HepG2 (cell line): ENCODE results near the gene LRRC45. TPM values are rescaled to one million over a fixed set of nuclear protein-coding genes. Genes with fewer than 3 reads are reported as not detected.

Experiments used
- CHD2 ChIP-seq: IDR thresholded peaks from 2 replicates; pipeline ENCODE4 v1.6.1; 2011; ENCODE audit warnings: low read depth, low read length, improper control_type of control experiment
- ELF3 ChIP-seq: IDR thresholded peaks from 2 replicates; pipeline ENCODE4 v1.6.1; 2016; ENCODE audit warnings: missing genetic modification reagents, missing compliant biosample characterization
- FIP1L1 ChIP-seq: fragments of 200-400 bp; formaldehyde crosslinking; IDR thresholded peaks from 2 replicates; pipeline ENCODE4 v1.6.1; 2018; ENCODE audit warnings: low read depth, mild to moderate bottlenecking, low read length, moderate library complexity, borderline replicate concordance; ENCODE audit not compliant: insufficient read depth
- FOSL1 ChIP-seq: sonication (generic); formaldehyde crosslinking; IDR thresholded peaks from 2 replicates; pipeline ENCODE4 v1.9.0; 2021; ENCODE audit warnings: missing genetic modification reagents, borderline replicate concordance
- FOXC1 ChIP-seq: sonication (generic); formaldehyde crosslinking; IDR thresholded peaks from 2 replicates; pipeline ENCODE4 v1.8.0; 2022; ENCODE audit warnings: mild to moderate bottlenecking, missing genetic modification reagents, borderline replicate concordance
- GABPA ChIP-seq, 2 experiments: IDR thresholded peaks; 2 replicates each; pipeline ENCODE4 v1.6.1; 2011 to 2016; ENCODE audit warnings: low read depth in 2 of 2, low read length in 1 of 2, missing biosample characterization in 1 of 2, missing genetic modification characterization in 1 of 2
- HNRNPLL ChIP-seq: fragments of 200-400 bp; formaldehyde crosslinking; IDR thresholded peaks from 2 replicates; pipeline ENCODE4 v1.6.1; 2017; ENCODE audit warnings: mild to moderate bottlenecking, low read depth, low read length; ENCODE audit not compliant: poor library complexity, severe bottlenecking
- KAT8 ChIP-seq: IDR thresholded peaks from 2 replicates; pipeline ENCODE4 v1.6.1; 2016; ENCODE audit warnings: missing genetic modification reagents, missing compliant biosample characterization
- KLF13 ChIP-seq: sonication (generic); formaldehyde crosslinking; IDR thresholded peaks from 2 replicates; pipeline ENCODE4 v1.4.0; 2020; ENCODE audit warnings: mild to moderate bottlenecking, missing genetic modification reagents
- MAF1 ChIP-seq: sonication (generic); formaldehyde crosslinking; IDR thresholded peaks from 2 replicates; pipeline ENCODE4 v1.5.0; 2020; ENCODE audit warnings: missing genetic modification reagents, borderline replicate concordance
- MEF2D ChIP-seq: sonication (generic); formaldehyde crosslinking; IDR thresholded peaks from 2 replicates; pipeline ENCODE4 v1.5.1; 2020; ENCODE audit warnings: mild to moderate bottlenecking, missing genetic modification reagents
- MEIS1 ChIP-seq: sonication (generic); formaldehyde crosslinking; IDR thresholded peaks from 2 replicates; pipeline ENCODE4 v1.9.0; 2021; ENCODE audit warnings: mild to moderate bottlenecking, missing genetic modification reagents, moderate library complexity, borderline replicate concordance
- POGZ ChIP-seq: sonication (generic); formaldehyde crosslinking; IDR thresholded peaks from 2 replicates; pipeline ENCODE4 v1.4.0; 2020; ENCODE audit warnings: mild to moderate bottlenecking, missing genetic modification reagents
- SAP130 ChIP-seq: IDR thresholded peaks from 2 replicates; pipeline ENCODE4 v1.6.1; 2016; ENCODE audit warnings: low read depth
- SKI ChIP-seq: fragments of 450-650 bp; IDR thresholded peaks from one replicate; pipeline ENCODE4 v1.6.1; 2018; ENCODE audit warnings: mild to moderate bottlenecking; ENCODE audit not compliant: partially characterized antibody
- SMC3 ChIP-seq: IDR thresholded peaks from 2 replicates; pipeline ENCODE4 v1.6.1; 2011; ENCODE audit warnings: low read length, improper control_type of control experiment
- SNAI1 ChIP-seq: sonication (generic); formaldehyde crosslinking; IDR thresholded peaks from 2 replicates; pipeline ENCODE4 v1.5.0; 2020; ENCODE audit warnings: mild to moderate bottlenecking, missing genetic modification reagents, borderline replicate concordance
- SNAPC5 ChIP-seq: sonication (generic); formaldehyde crosslinking; IDR thresholded peaks from 2 replicates; pipeline ENCODE4 v1.8.1; 2023; ENCODE audit warnings: mild to moderate bottlenecking, missing genetic modification reagents, borderline replicate concordance
- TGIF2 ChIP-seq: IDR thresholded peaks from 2 replicates; pipeline ENCODE4 v1.6.1; 2016; ENCODE audit warnings: control low read depth, missing compliant biosample characterization
- TRIM24 ChIP-seq: sonication (generic); formaldehyde crosslinking; IDR thresholded peaks from 2 replicates; pipeline ENCODE4 v1.8.0; 2022; ENCODE audit warnings: mild to moderate bottlenecking, missing genetic modification reagents
- YEATS2 ChIP-seq: sonication (generic); formaldehyde crosslinking; IDR thresholded peaks from 2 replicates; pipeline ENCODE4 v1.4.0; 2020; ENCODE audit warnings: missing genetic modification reagents, borderline replicate concordance
- ZBTB1 ChIP-seq: sonication (generic); formaldehyde crosslinking; IDR thresholded peaks from 2 replicates; pipeline ENCODE4 v1.4.0; 2020; ENCODE audit warnings: missing genetic modification reagents, borderline replicate concordance
- ZNF160 ChIP-seq: sonication (generic); formaldehyde crosslinking; IDR thresholded peaks from 2 replicates; pipeline ENCODE4 v1.8.0; 2022; ENCODE audit warnings: mild to moderate bottlenecking, inconsistent platforms, missing genetic modification reagents
- ZNF276 ChIP-seq: sonication (generic); formaldehyde crosslinking; IDR thresholded peaks from 2 replicates; pipeline ENCODE4 v1.4.0; 2020; ENCODE audit warnings: mild to moderate bottlenecking, low read depth, missing genetic modification reagents
- ZNF30 ChIP-seq: sonication (generic); formaldehyde crosslinking; IDR thresholded peaks from 2 replicates; pipeline ENCODE4 v1.5.0; 2020; ENCODE audit warnings: mild to moderate bottlenecking, missing genetic modification reagents
- ZNF441 ChIP-seq: sonication (generic); formaldehyde crosslinking; IDR thresholded peaks from 2 replicates; pipeline ENCODE4 v1.7.0; 2021; ENCODE audit warnings: missing genetic modification reagents, borderline replicate concordance
- ZNF570 ChIP-seq: sonication (generic); formaldehyde crosslinking; IDR thresholded peaks from 2 replicates; pipeline ENCODE4 v1.4.0; 2020; ENCODE audit warnings: mild to moderate bottlenecking, missing genetic modification reagents, borderline replicate concordance
- ZNF883 ChIP-seq: sonication (generic); formaldehyde crosslinking; IDR thresholded peaks from 2 replicates; pipeline ENCODE4 v1.5.1; 2020; ENCODE audit warnings: mild to moderate bottlenecking, missing genetic modification reagents; ENCODE audit errors: not compliant biosample characterization
- ZNF891 ChIP-seq: sonication (generic); formaldehyde crosslinking; IDR thresholded peaks from 2 replicates; pipeline ENCODE4 v1.5.0; 2020; ENCODE audit warnings: mild to moderate bottlenecking, missing genetic modification reagents
- polyA plus RNA-seq, 8 experiments: library from polyadenylated mRNA; depleted of rRNA in 3 of 8; stranded (reverse) in 7 of 8; unstranded in 1 of 8; fragments of >200 nt; fragmentation: Illumina TruSeq in 4 of 8; extraction: Trizol in 4 of 8; gene quantifications; 2 replicates each; pipeline versions ENCODE4 v1.2.1 to v1.2.3, GENCODE V29; 2011 to 2016; ENCODE audit warnings: low read depth in 4 of 8, missing spikeins in 1 of 8, mixed read lengths in 1 of 8; ENCODE audit not compliant: insufficient read depth in 1 of 8
- total RNA-seq, 5 experiments: library from RNA; depleted of rRNA; stranded (reverse); fragments of >200 nt; fragmentation: Illumina TruSeq; extraction: Trizol; gene quantifications; 2 replicates each; pipeline ENCODE4 v1.2.3, GENCODE V29; 2016; ENCODE audit warnings: low read depth in 1 of 5
- TF ChIP-seq, protein P1 (sequence below): IDR thresholded peaks from 2 replicates; pipeline ENCODE4 v1.6.1; 2012; ENCODE audit warnings: inconsistent platforms

LRRC45 gene
- total and polyA plus RNA-seq, 2 of the 13 experiments (the other 11 are each of a cell fraction or from before 2014, with no cell fraction given) = 11.6 to 48.1 TPM

DNA sequence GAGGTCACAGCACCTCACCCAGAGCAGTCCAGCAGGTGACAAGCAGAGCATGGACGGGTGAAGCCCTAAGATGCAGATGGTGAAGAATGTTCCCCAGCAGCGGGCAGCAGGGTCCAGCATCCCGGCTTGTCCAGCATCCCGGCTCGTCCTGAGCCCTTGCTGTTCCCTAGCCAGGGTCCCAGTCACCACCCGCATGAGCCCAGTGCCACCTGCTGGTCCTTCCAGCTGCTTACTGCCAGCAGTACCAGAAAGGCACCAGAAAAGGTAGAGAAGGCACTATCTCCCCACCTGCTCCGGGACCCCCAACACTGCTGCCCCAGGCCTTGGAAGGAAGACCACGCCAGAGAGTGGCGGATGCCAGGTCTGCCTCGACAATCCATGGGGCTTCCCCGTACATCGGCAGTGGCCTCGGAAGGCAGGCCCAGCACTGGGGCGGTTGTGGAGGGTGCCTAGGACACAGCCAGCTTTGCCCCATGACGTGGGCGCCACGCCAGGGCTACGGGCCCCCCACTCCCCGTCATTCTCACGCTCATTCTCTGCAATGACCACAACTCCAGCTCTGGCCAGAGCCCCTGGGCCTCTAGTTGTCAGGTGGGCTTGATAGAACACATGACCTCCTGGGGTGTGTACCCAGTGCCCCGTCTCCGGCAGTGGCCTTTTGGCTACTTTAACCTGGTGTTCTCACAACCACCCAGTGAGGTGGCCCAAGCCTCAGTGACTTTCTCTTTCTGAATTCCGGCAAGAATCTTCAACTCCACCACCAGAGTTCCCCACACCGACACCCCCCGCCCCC is 1.8 kb upstream of the LRRC45 start (continued):
- TF ChIP-seq ZNF30 (CRISPR knock-in tag) (no peak; the same call in 1 of the 2 replicates), ZNF891 (CRISPR knock-in tag) (0 out of 2 replicates have a peak, but pooled peaks have one; percentile 46), TGIF2 (CRISPR knock-in tag) (peak; percentile 35), KLF13 (CRISPR knock-in tag) (no peak; the same call in 1 of the 2 replicates), ELF3 (CRISPR knock-in tag) (peak; percentile 51), KAT8 (CRISPR knock-in tag) (peak; percentile 54; the same call in 1 of the 2 replicates), MAF1 (CRISPR knock-in tag) (peak; percentile 74), YEATS2 (CRISPR knock-in tag) (peak; percentile 59; the same call in 1 of the 2 replicates), SKI (peak; percentile 26), SNAPC5 (CRISPR knock-in tag) (no peak), FOXC1 (CRISPR knock-in tag) (no peak), ZNF276 (0 out of 2 replicates have a peak, but pooled peaks have one; percentile 13), MEF2D (CRISPR knock-in tag) (peak; percentile 83; the same call in 1 of the 2 replicates), CHD2 (0 out of 2 replicates have a peak, but pooled peaks have one; percentile 23), POGZ (CRISPR knock-in tag) (no peak), HNRNPLL (peak; percentile 46), SAP130 (peak; percentile 86), ZNF160 (CRISPR knock-in tag) (no peak), GABPA (IDR thresholded peaks at IDR 0.05; ENCODE audit: low read depth, low read length) (no peak), GABPA (CRISPR knock-in tag; IDR thresholded peaks at IDR 0.05; ENCODE audit: low read depth) (no peak), ZNF570 (CRISPR knock-in tag) (no peak), TRIM24 (CRISPR knock-in tag) (no peak), FIP1L1 (no peak; the same call in 1 of the 2 replicates), ZNF883 (no peak), SMC3 (peak; percentile 93), MEIS1 (CRISPR knock-in tag) (no peak; the same call in 1 of the 2 replicates), ZBTB1 (CRISPR knock-in tag) (no peak), SNAI1 (peak; percentile 49; the same call in 1 of the 2 replicates), ZNF441 (CRISPR knock-in tag) (no peak), FOSL1 (CRISPR knock-in tag) (no peak)
- TF ChIP-seq, protein P1, sequence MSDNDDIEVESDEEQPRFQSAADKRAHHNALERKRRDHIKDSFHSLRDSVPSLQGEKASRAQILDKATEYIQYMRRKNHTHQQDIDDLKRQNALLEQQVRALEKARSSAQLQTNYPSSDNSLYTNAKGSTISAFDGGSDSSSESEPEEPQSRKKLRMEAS = peak; percentile 54
